K562 (cell line): Measurements from ENCODE around the gene LCN12. TPM values are rescaled to one million over a fixed set of nuclear protein-coding genes. Genes with fewer than 3 reads are reported as not detected.
A peak's percentile ranks its signal among the peaks of the same experiment; 100 is the strongest.

Experiments used
- CTBP1 ChIP-seq: fragments of 450-650 bp; IDR thresholded peaks from 2 replicates; pipeline ENCODE4 v1.6.1; 2016; ENCODE audit warnings: borderline replicate concordance
- FIP1L1 ChIP-seq: fragments of 200-400 bp; formaldehyde crosslinking; IDR thresholded peaks from 2 replicates; pipeline ENCODE4 v1.6.1; 2018; ENCODE audit warnings: mild to moderate bottlenecking, low read depth, low read length; ENCODE audit not compliant: poor library complexity, severe bottlenecking
- HMGN3 ChIP-seq: IDR thresholded peaks from 2 replicates; pipeline ENCODE4 v1.6.1; 2011; ENCODE audit warnings: borderline replicate concordance, low read depth, mild to moderate bottlenecking, mixed read lengths, low read length; ENCODE audit not compliant: insufficient read length; ENCODE audit errors: extremely low read depth
- POLR2G ChIP-seq: fragments of 200-400 bp; formaldehyde crosslinking; IDR thresholded peaks from 2 replicates; pipeline ENCODE4 v1.6.1; 2017; ENCODE audit warnings: low read depth, mild to moderate bottlenecking, antibody characterized with exemption, low read length, moderate library complexity
- POU5F1 ChIP-seq: fragments of 150-350 bp; IDR thresholded peaks from 2 replicates; pipeline ENCODE4 v1.6.1; 2014; ENCODE audit warnings: borderline replicate concordance, low read length, low read depth, mild to moderate bottlenecking; ENCODE audit not compliant: partially characterized antibody
- SAFB ChIP-seq: fragments of 200-400 bp; formaldehyde crosslinking; IDR thresholded peaks from 2 replicates; pipeline ENCODE4 v1.6.1; 2017; ENCODE audit warnings: low read depth, low read length, borderline replicate concordance
- SPI1 ChIP-seq: IDR thresholded peaks from 2 replicates; pipeline ENCODE4 v1.6.1; 2011; ENCODE audit warnings: low read depth, low read length, control low read depth, borderline replicate concordance
- ZBTB8A ChIP-seq: fragments of 450-650 bp; IDR thresholded peaks from 2 replicates; pipeline ENCODE4 v1.6.1; 2018; ENCODE audit warnings: mild to moderate bottlenecking, moderate library complexity; ENCODE audit not compliant: partially characterized antibody
- polyA plus RNA-seq, 8 experiments: library from polyadenylated mRNA; depleted of rRNA in 4 of 8; stranded (reverse) in 5 of 8; unstranded in 3 of 8; fragments of >200 nt; fragmentation: Nextera tagmentation in 2 of 8; fragmentation: Illumina TruSeq in 1 of 8; extraction: Ambion mirVana in 2 of 8; extraction: Trizol in 1 of 8; gene quantifications; 2 replicates each; pipeline versions ENCODE4 v1.2.1 to v1.2.3, GENCODE V29; 2011 to 2014; ENCODE audit warnings: inconsistent platforms in 1 of 8, missing spikeins in 1 of 8
- total RNA-seq, 7 experiments: library from RNA; depleted of rRNA in 6 of 7; stranded (reverse); fragments of >200 nt in 6 of 7; fragmentation: Illumina TruSeq in 2 of 7; extraction: Trizol in 2 of 7; gene quantifications; 2 replicates each; pipeline versions ENCODE4 v1.2.1 to v1.2.3, GENCODE V29; 2011 to 2021; ENCODE audit warnings: low replicate concordance in 1 of 7
- TF ChIP-seq, protein P1 (sequence below): sonication (generic); formaldehyde crosslinking; IDR thresholded peaks from 2 replicates; pipeline ENCODE4 v1.8.0; 2022; ENCODE audit warnings: mild to moderate bottlenecking, missing genetic modification reagents
- TF ChIP-seq, protein P2 (sequence below): fragments of 450-650 bp; IDR thresholded peaks from 2 replicates; pipeline ENCODE4 v1.6.1; 2016; ENCODE audit warnings: borderline replicate concordance

LCN12 gene
- total and polyA plus RNA-seq, 9 of the 15 experiments (the other 6 are each of a cell fraction or from before 2014, with no cell fraction given): 0.05 TPM; not detected in 8

DNA sequence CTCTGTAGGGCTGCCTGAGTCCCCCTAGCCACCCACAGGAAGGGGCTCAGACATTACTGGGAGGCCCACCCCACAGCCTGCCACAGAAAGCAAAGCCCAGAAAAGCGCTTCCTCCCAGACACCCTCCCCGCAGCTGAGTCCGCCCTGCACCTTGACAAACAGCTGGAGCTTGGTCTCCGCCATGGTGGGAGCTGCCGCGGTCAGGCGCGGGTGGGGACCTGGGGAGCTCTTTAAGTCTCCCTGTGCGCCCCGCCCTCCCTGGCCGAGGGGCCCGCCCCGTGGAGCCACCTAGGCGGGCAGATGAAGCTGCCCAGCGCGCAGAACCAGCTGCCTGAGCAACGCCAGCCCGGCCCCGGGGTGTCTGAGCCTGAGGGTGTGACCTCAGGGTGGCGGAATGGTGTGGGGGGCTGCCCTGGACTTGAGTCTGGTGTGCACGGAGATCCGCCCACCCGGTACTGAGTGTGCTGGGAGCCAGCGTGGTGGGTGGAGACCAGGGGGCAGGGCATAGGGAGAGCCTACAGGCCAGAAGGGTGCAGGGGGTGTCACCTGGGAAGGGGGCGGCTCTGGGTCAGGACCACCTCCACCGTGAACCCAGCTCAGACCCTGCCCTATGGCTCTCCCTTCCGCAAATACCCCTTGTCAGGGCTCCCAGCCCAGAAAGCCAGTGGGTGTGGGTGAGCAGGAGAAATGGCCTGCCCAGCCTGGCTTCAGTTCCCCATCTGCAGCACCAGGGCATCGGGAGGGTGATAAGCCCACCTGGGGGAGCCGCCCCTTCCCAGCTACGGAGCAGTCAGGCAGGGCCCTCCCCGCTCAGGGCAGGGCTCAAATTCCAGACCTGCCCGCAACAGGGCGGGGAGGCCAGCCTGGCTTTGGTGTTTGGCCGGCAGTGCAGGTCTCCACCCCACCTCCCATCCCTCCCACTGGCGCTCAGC is 44.6 kb downstream of the LCN12 start, which contains the start of gene CLIC3 (continued):
- TF ChIP-seq, protein P1, sequence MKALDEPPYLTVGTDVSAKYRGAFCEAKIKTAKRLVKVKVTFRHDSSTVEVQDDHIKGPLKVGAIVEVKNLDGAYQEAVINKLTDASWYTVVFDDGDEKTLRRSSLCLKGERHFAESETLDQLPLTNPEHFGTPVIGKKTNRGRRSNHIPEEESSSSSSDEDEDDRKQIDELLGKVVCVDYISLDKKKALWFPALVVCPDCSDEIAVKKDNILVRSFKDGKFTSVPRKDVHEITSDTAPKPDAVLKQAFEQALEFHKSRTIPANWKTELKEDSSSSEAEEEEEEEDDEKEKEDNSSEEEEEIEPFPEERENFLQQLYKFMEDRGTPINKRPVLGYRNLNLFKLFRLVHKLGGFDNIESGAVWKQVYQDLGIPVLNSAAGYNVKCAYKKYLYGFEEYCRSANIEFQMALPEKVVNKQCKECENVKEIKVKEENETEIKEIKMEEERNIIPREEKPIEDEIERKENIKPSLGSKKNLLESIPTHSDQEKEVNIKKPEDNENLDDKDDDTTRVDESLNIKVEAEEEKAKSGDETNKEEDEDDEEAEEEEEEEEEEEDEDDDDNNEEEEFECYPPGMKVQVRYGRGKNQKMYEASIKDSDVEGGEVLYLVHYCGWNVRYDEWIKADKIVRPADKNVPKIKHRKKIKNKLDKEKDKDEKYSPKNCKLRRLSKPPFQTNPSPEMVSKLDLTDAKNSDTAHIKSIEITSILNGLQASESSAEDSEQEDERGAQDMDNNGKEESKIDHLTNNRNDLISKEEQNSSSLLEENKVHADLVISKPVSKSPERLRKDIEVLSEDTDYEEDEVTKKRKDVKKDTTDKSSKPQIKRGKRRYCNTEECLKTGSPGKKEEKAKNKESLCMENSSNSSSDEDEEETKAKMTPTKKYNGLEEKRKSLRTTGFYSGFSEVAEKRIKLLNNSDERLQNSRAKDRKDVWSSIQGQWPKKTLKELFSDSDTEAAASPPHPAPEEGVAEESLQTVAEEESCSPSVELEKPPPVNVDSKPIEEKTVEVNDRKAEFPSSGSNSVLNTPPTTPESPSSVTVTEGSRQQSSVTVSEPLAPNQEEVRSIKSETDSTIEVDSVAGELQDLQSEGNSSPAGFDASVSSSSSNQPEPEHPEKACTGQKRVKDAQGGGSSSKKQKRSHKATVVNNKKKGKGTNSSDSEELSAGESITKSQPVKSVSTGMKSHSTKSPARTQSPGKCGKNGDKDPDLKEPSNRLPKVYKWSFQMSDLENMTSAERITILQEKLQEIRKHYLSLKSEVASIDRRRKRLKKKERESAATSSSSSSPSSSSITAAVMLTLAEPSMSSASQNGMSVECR (CRISPR knock-in tag): peak; percentile 72
- no peak for TF ChIP-seq POU5F1
- peak; percentile 28 for TF ChIP-seq FIP1L1
- TF ChIP-seq HMGN3: peak; percentile 27
- TF ChIP-seq POLR2G: peak; percentile 75
- TF ChIP-seq SAFB: peak; percentile 51; the same call in 1 of the 2 replicates
- no peak for TF ChIP-seq ZBTB8A
- TF ChIP-seq CTBP1: peak; percentile 70; the same call in 1 of the 2 replicates
- TF ChIP-seq, protein P2, sequence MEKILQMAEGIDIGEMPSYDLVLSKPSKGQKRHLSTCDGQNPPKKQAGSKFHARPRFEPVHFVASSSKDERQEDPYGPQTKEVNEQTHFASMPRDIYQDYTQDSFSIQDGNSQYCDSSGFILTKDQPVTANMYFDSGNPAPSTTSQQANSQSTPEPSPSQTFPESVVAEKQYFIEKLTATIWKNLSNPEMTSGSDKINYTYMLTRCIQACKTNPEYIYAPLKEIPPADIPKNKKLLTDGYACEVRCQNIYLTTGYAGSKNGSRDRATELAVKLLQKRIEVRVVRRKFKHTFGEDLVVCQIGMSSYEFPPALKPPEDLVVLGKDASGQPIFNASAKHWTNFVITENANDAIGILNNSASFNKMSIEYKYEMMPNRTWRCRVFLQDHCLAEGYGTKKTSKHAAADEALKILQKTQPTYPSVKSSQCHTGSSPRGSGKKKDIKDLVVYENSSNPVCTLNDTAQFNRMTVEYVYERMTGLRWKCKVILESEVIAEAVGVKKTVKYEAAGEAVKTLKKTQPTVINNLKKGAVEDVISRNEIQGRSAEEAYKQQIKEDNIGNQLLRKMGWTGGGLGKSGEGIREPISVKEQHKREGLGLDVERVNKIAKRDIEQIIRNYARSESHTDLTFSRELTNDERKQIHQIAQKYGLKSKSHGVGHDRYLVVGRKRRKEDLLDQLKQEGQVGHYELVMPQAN: 0 out of 2 replicates have a peak, but pooled peaks have one; percentile 34
- TF ChIP-seq SPI1: peak; percentile 33; the same call in 1 of the 2 replicates
